NT2/D1 (cell line): ENCODE measurements around the gene CA9.

ENCODE experiments used
- SUZ12 ChIP-seq: IDR thresholded peaks from 2 replicates; pipeline ENCODE4 v1.6.1; 2011; ENCODE audit not compliant: insufficient read length, insufficient read depth; ENCODE audit errors: extremely low read depth
- YY1 ChIP-seq: IDR thresholded peaks from 2 replicates; pipeline ENCODE4 v1.6.1; 2011; ENCODE audit not compliant: insufficient read length, insufficient read depth
- ZNF274 ChIP-seq: IDR thresholded peaks from 2 replicates; pipeline ENCODE4 v1.6.1; 2011; ENCODE audit warnings: mild to moderate bottlenecking, low read depth, low read length

GRCh38 chr9:35726931-35727330 is 53.2 kb downstream of the CA9 start:
- TF ChIP-seq YY1 (no peak), ZNF274 (no peak), SUZ12 (no peak)
